IMR-90 (cell line): Measurements from ENCODE around the gene PXDC1. TPM values are rescaled to one million over a fixed set of nuclear protein-coding genes. Genes with fewer than 3 reads are reported as not detected.

ENCODE experiments used
- ATAC-seq: fragments of 200-7000 bp; cut with Tn5 transposase; 2 replicates; pipeline ENCODE4 v1.9.1; 2020; ENCODE audit warnings: low read depth, mild to moderate bottlenecking, moderate library complexity
- BruUV-seq: library from RNA; stranded (reverse); fragments of 400-500 nt; replicated peaks from 2 replicates; lab custom pipeline; 2021; lab: Mats Ljungman, UMichigan
- CTCF ChIA-PET: fragments of 300-600 bp; formaldehyde crosslinking; extraction: SDS; loops from one replicate; lab custom pipeline; 2021; ENCODE audit warnings: antibody characterized with exemption; lab: Yijun Ruan, JAX
- POLR2A ChIA-PET: fragments of 300-600 bp; sonication (Branson Sonifier 250); formaldehyde crosslinking; loops from one replicate; lab custom pipeline; 2022; ENCODE audit warnings: antibody characterized with exemption; ENCODE audit not compliant: unreplicated experiment; lab: Charles Lee
- DNase-seq: peaks from one replicate; pipeline ENCODE4 v3.0.0; 2013
- H2AFZ ChIP-seq: replicated peaks from 2 replicates; pipeline ENCODE3; 2013; ENCODE audit warnings: low read length, mild to moderate bottlenecking; ENCODE audit not compliant: poor library complexity
- H2AK5ac ChIP-seq: 2 replicates; pipeline ENCODE4 v1.6.1; 2013; ENCODE audit warnings: low read depth, low read length, inconsistent platforms
- H2AK9ac ChIP-seq: replicated peaks from 2 replicates; pipeline ENCODE3; 2013; ENCODE audit warnings: mild to moderate bottlenecking, low read depth, low read length, moderate library complexity; ENCODE audit not compliant: poor library complexity
- H2BK120ac ChIP-seq: 2 replicates; pipeline ENCODE4 v1.6.1; 2013; ENCODE audit warnings: low read depth, low read length, inconsistent platforms
- H2BK15ac ChIP-seq: 3 replicates; pipeline ENCODE4 v1.6.1; 2013; ENCODE audit warnings: low read depth, low read length, inconsistent platforms
- H2BK20ac ChIP-seq: 2 replicates; pipeline ENCODE4 v1.6.1; 2013; ENCODE audit warnings: low read depth, mild to moderate bottlenecking, inconsistent platforms, low read length, moderate library complexity
- H2BK5ac ChIP-seq: 2 replicates; pipeline ENCODE4 v1.6.1; 2013; ENCODE audit warnings: mild to moderate bottlenecking, low read depth, low read length, inconsistent platforms; ENCODE audit not compliant: poor library complexity, severe bottlenecking
- H3K14ac ChIP-seq: replicated peaks from 2 replicates; pipeline ENCODE4 v1.6.1; 2013; ENCODE audit warnings: low read depth, low read length, inconsistent platforms
- H3K18ac ChIP-seq: 2 replicates; pipeline ENCODE4 v1.6.1; 2013; ENCODE audit warnings: low read depth, low read length, control low read depth
- H3K23ac ChIP-seq: 2 replicates; pipeline ENCODE4 v1.6.1; 2013; ENCODE audit warnings: low read depth, low read length, inconsistent platforms
- H3K27ac ChIP-seq: 2 replicates; pipeline ENCODE4 v1.5.1; 2013; ENCODE audit warnings: mild to moderate bottlenecking, control low read depth, low read length; ENCODE audit not compliant: insufficient read depth
- H3K27me3 ChIP-seq: 2 replicates; pipeline ENCODE4 v1.6.1; 2013; ENCODE audit warnings: low read length; ENCODE audit not compliant: control insufficient read depth, insufficient read depth
- H3K36me3 ChIP-seq: 2 replicates; pipeline ENCODE4 v1.6.1; 2013; ENCODE audit warnings: low read length, mixed read lengths; ENCODE audit not compliant: control insufficient read depth, insufficient read depth
- H3K4ac ChIP-seq: 2 replicates; pipeline ENCODE4 v1.6.1; 2013; ENCODE audit warnings: low read depth, low read length, inconsistent platforms
- H3K4me1 ChIP-seq: 2 replicates; pipeline ENCODE4 v1.6.1; 2013; ENCODE audit warnings: low read length, mixed read lengths; ENCODE audit not compliant: control insufficient read depth, insufficient read depth
- H3K4me2 ChIP-seq: 2 replicates; pipeline ENCODE4 v1.6.1; 2013; ENCODE audit warnings: low read depth, mild to moderate bottlenecking, control low read depth, low read length, moderate library complexity
- H3K4me3 ChIP-seq: 2 replicates; pipeline ENCODE4 v1.5.1; 2013; ENCODE audit warnings: low read depth, mild to moderate bottlenecking, control low read depth, low read length, moderate library complexity; ENCODE audit not compliant: insufficient read depth
- H3K56ac ChIP-seq: 2 replicates; pipeline ENCODE4 v1.6.1; 2013; ENCODE audit warnings: low read length, inconsistent platforms; ENCODE audit not compliant: insufficient read depth; ENCODE audit errors: extremely low read depth
- H3K79me1 ChIP-seq, 2 experiments: 2 replicates each; pipeline ENCODE4 v1.6.1; 2013; ENCODE audit warnings: low read length in 2 of 2, inconsistent platforms in 1 of 2, low read depth in 1 of 2
- H3K9ac ChIP-seq: 2 replicates; pipeline ENCODE4 v1.6.1; 2013; ENCODE audit warnings: low read depth, low read length, control low read depth
- H3K9me1 ChIP-seq: 2 replicates; pipeline ENCODE4 v1.6.1; 2013; ENCODE audit warnings: low read length, inconsistent platforms; ENCODE audit not compliant: insufficient read depth
- H3K9me3 ChIP-seq: 2 replicates; pipeline ENCODE4 v1.6.1; 2013; ENCODE audit warnings: low read length; ENCODE audit not compliant: control insufficient read depth, insufficient read depth
- H4K20me1 ChIP-seq: 2 replicates; pipeline ENCODE4 v1.6.1; 2013; ENCODE audit warnings: low read length, inconsistent platforms; ENCODE audit not compliant: insufficient read depth
- H4K5ac ChIP-seq: 2 replicates; pipeline ENCODE4 v1.6.1; 2013; ENCODE audit warnings: mild to moderate bottlenecking, low read depth, low read length, control low read depth
- H4K8ac ChIP-seq, 2 experiments: 2 replicates each; pipeline ENCODE4 v1.6.1; 2013; ENCODE audit warnings: low read depth in 2 of 2, low read length in 2 of 2, control low read depth in 1 of 2, inconsistent platforms in 1 of 2
- H4K91ac ChIP-seq: 2 replicates; pipeline ENCODE4 v1.6.1; 2013; ENCODE audit warnings: low read depth, low read length, inconsistent platforms; ENCODE audit not compliant: insufficient read depth
- BHLHE40 ChIP-seq: fragments of 150-350 bp; IDR thresholded peaks from 2 replicates; pipeline ENCODE4 v1.6.1; 2016; ENCODE audit warnings: mild to moderate bottlenecking, low read depth, low read length
- CEBPB ChIP-seq: IDR thresholded peaks from 2 replicates; pipeline ENCODE4 v1.6.1; 2012; ENCODE audit warnings: low read depth, low read length, improper control_type of control experiment
- CHD1 ChIP-seq: IDR thresholded peaks from 2 replicates; pipeline ENCODE4 v1.6.1; 2012; ENCODE audit warnings: low read depth, low read length, improper control_type of control experiment
- CTCF ChIP-seq: conservative IDR thresholded peaks from 2 replicates; pipeline ENCODE4 v1.5.1; 2012; ENCODE audit warnings: mild to moderate bottlenecking, low read depth, low read length, improper control_type of control experiment
- ELK1 ChIP-seq: fragments of 150-350 bp; IDR thresholded peaks from 2 replicates; pipeline ENCODE4 v1.6.1; 2016; ENCODE audit warnings: low read depth, mild to moderate bottlenecking, low read length, moderate library complexity, borderline replicate concordance
- FOS ChIP-seq: fragments of 150-350 bp; IDR thresholded peaks from 2 replicates; pipeline ENCODE4 v1.6.1; 2016; ENCODE audit warnings: low read depth, low read length
- MAFK ChIP-seq: IDR thresholded peaks from 2 replicates; pipeline ENCODE4 v1.6.1; 2012; ENCODE audit warnings: low read depth, low read length, improper control_type of control experiment
- MAZ ChIP-seq: IDR thresholded peaks from 2 replicates; pipeline ENCODE4 v1.6.1; 2012; ENCODE audit warnings: low read depth, mild to moderate bottlenecking, low read length, improper control_type of control experiment, moderate library complexity, borderline replicate concordance
- MXI1 ChIP-seq: IDR thresholded peaks from 2 replicates; pipeline ENCODE4 v1.6.1; 2012; ENCODE audit warnings: low read depth, mild to moderate bottlenecking, low read length, moderate library complexity, borderline replicate concordance
- NFE2L2 ChIP-seq: fragments of 150-350 bp; IDR thresholded peaks from 2 replicates; pipeline ENCODE4 v1.6.1; 2016; ENCODE audit warnings: low read depth, mild to moderate bottlenecking, low read length
- POLR2A ChIP-seq: IDR thresholded peaks from 2 replicates; pipeline ENCODE4 v1.6.1; 2012; ENCODE audit warnings: mild to moderate bottlenecking, low read depth, low read length
- RAD21 ChIP-seq: IDR thresholded peaks from 2 replicates; pipeline ENCODE4 v1.6.1; 2012; ENCODE audit warnings: low read length, improper control_type of control experiment
- RCOR1 ChIP-seq: IDR thresholded peaks from 2 replicates; pipeline ENCODE4 v1.6.1; 2012; ENCODE audit warnings: mild to moderate bottlenecking, low read length, improper control_type of control experiment; ENCODE audit not compliant: insufficient replicate concordance
- RFX5 ChIP-seq: IDR thresholded peaks from 2 replicates; pipeline ENCODE4 v1.8.0; 2012; ENCODE audit warnings: low read depth, mild to moderate bottlenecking, low read length, moderate library complexity
- SMC3 ChIP-seq: fragments of 150-350 bp; IDR thresholded peaks from 2 replicates; pipeline ENCODE4 v1.6.1; 2016; ENCODE audit warnings: low read depth, mild to moderate bottlenecking, antibody characterized with exemption, low read length, moderate library complexity
- USF2 ChIP-seq: fragments of 150-350 bp; IDR thresholded peaks from 2 replicates; pipeline ENCODE4 v1.6.1; 2017; ENCODE audit warnings: mild to moderate bottlenecking, antibody characterized with exemption, low read length, low read depth
- WGBS, 2 experiments: methylation state at CpG; one replicate each; pipeline versions ENCODE4 v1.1.5 to v1.1.7; 2013; ENCODE audit warnings: missing lambda C conversion rate in 2 of 2; ENCODE audit not compliant: insufficient read length in 1 of 2; ENCODE audit errors: extremely low coverage in 2 of 2; 5-methylcytosine and 5-hydroxymethylcytosine counted together
- dilution Hi-C: fragments of 300-500 bp; cut with HindIII; formaldehyde crosslinking; loops from one replicate; pipeline ENCODE4 v1.14.3; 2018; ENCODE audit warnings: low sequenced_read_pairs; ENCODE audit not compliant: unreplicated experiment
- in situ Hi-C: fragments of 300-500 bp; cut with MboI; formaldehyde crosslinking; loops from 3 replicates; pipeline ENCODE4 v1.14.3; 2019; ENCODE audit warnings: low sequenced_read_pairs, inconsistent platforms, mixed read lengths
- intact Hi-C: fragments of 100-400 bp; cut with micrococcal nuclease; formaldehyde crosslinking; loops from 2 replicates; pipeline ENCODE4 v1.10.0; 2022
- polyA plus RNA-seq, 3 experiments: library from polyadenylated mRNA; depleted of rRNA; stranded (reverse); fragments of >200 nt; gene quantifications; 2 replicates each; pipeline ENCODE4 v1.2.3, GENCODE V29; 2012; ENCODE audit warnings: low replicate concordance in 1 of 3
- total RNA-seq: library from RNA; depleted of rRNA; stranded (reverse); fragments of >200 nt; gene quantifications from 2 replicates; pipeline ENCODE4 v1.2.3, GENCODE V29; 2012

PXDC1 gene
- total and polyA plus RNA-seq, 2 of the 4 experiments (the other 2 are of a cell fraction): 63.3 to 72.2 TPM

DNA sequence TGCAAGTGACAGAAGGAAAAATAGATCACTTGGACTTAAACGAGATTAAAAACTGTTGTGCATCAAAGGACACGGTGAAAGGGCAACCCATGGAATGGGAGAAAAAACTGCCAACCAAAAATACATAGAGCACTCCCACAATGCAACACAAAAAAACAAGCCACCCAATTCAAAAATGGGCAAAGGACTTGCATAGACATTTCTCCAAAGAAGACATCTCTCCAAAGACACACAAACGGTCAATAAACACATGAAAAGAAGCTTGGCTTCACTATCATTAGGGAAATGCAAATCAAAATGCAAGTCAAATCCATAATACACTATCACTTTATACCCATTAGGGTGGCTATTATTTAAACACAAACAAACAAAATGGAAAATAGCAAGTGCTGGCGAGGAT lies 45.0 kb downstream of the PXDC1 start:
- H2AFZ ChIP-seq: no peak overlapping the region
- H3K4ac ChIP-seq: no peak overlapping the region
- WGBS, 2 experiments: 86% methylated on average over 1 of the region's 4 CpGs; no CpG with 5 or more reads in 1 of the 2 experiments
- no peaks in the 10 kb centered on the region for H3K9me3 ChIP-seq
- H2AK5ac ChIP-seq: no peak overlapping the region
- no peak overlapping the region for H2BK20ac ChIP-seq
- H3K23ac ChIP-seq: no peak overlapping the region
- TF ChIP-seq SMC3 (no peak), BHLHE40 (no peak), ELK1 (no peak), CEBPB (no peak), RAD21 (no peak), RCOR1 (no peak), FOS (no peak), CTCF (no peak), NFE2L2 (no peak), MAZ (no peak), MXI1 (no peak), CHD1 (no peak), POLR2A (no peak), RFX5 (no peak), USF2 (no peak), MAFK (no peak)
- no peak overlapping the region for H3K18ac ChIP-seq
- H3K27me3 ChIP-seq: peaks cover 12% of the 10 kb centered on the region; the same call in 1 of the 2 replicates
- H2AK9ac ChIP-seq: no peak overlapping the region
- ATAC-seq (no peak), DNase-seq (no peak)
- no peak overlapping the region for H4K91ac ChIP-seq
- dilution Hi-C loops: no loop called here
- H2BK15ac ChIP-seq: no peak overlapping the region
- no peaks in the 10 kb centered on the region for H3K79me1 ChIP-seq
- intact Hi-C loops: no loop called here
- H3K36me3 ChIP-seq: no peaks in the 10 kb centered on the region
- no TSS peak for BruUV-seq
- H3K4me2 ChIP-seq: no peak overlapping the region
- H3K56ac ChIP-seq: no peak overlapping the region
- no peak overlapping the region for H3K4me3 ChIP-seq
- no peak overlapping the region for H3K27ac ChIP-seq
- H4K5ac ChIP-seq: no peak overlapping the region
- no peaks in the 10 kb centered on the region for H3K9me1 ChIP-seq
- no peak overlapping the region for H2BK120ac ChIP-seq
- H3K14ac ChIP-seq: no peak overlapping the region
- H4K20me1 ChIP-seq: no peaks in the 10 kb centered on the region
- POLR2A ChIA-PET: no interaction called here
- CTCF ChIA-PET: interaction anchor here (0.6 kb wide), 1 partner anchor 548 kb away, joined by 3 read pairs; no protein-coding TSS in a partner anchor
- no peaks in the 10 kb centered on the region for H3K4me1 ChIP-seq
- in situ Hi-C loops: no loop called here
- H4K8ac ChIP-seq: no peak overlapping the region
- H3K9ac ChIP-seq: no peak overlapping the region
- H2BK5ac ChIP-seq: no peak overlapping the region
